NOMO-1 treated with dmso at 0.1 percent for 144 hours (cell line): Measurements from ENCODE around the gene GABRB1.

ENCODE experiments used
- DNase-seq: peaks from one replicate; lab custom pipeline; 2025; ENCODE audit not compliant: unreplicated experiment; lab: John Stamatoyannopoulos, UW

Gene GABRB1

DNA sequence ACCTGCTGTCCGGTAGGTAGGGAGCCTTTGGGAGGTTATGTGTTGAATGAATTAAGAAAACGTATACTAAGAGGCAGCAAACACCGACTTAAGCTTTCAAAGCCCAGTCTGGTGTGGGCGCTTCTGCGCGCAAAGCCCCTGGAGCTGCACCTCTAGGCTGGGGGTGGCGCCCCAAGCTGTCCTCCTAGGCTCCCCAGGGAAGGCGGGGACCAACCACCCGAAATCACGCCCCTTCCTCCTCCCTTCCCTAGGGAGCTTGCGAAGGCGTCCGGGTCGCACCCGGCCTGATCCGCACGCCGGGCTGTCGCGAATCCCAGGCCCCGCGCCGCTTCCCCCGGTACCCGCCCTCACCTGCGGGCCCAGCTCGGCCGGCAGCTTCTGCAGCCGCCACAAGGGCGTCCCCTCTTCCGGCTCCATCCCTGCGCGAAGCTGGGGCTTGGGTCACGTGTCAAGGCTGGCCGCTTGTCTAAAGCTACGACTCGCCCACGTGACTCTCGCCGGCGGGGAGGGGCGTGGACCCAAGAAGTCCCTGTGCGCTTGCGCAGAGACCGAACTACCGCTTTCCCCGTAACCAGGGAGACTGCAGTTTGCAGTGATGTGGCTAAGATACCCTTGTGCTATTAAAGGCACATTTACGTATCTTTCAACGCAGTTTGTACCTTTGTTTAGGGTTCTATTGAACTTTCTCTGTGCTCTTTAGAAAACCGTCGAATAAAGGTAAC is 432.0 kb downstream of the GABRB1 start, which contains the start of gene COMMD8:
TSS of gene COMMD8 (minus strand) at position 468 of the 722 bp plus-strand sequence. CDS start at position 417, 51 bp downstream.
- DNase-seq: peak; percentile 94

DNA sequence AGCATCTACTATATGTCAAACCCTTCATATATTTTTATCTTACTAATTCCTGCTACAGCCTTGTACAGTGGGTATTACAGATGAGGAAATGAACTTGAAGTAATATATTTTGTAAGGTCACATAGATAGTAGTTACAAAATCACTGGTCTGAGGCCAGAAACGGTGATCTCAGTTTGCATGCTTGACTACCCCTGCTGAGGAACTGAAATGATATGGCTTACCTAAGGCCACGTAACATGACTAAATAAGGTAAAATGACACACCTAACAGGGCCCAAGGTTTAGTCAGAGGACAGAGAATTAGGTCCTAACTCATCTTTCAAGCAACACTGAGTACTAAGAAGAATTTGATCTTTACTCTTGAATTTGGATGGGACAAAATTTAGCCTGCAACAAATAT is 433.6 kb downstream of the GABRB1 start:
- peak; percentile 46 for DNase-seq

DNA sequence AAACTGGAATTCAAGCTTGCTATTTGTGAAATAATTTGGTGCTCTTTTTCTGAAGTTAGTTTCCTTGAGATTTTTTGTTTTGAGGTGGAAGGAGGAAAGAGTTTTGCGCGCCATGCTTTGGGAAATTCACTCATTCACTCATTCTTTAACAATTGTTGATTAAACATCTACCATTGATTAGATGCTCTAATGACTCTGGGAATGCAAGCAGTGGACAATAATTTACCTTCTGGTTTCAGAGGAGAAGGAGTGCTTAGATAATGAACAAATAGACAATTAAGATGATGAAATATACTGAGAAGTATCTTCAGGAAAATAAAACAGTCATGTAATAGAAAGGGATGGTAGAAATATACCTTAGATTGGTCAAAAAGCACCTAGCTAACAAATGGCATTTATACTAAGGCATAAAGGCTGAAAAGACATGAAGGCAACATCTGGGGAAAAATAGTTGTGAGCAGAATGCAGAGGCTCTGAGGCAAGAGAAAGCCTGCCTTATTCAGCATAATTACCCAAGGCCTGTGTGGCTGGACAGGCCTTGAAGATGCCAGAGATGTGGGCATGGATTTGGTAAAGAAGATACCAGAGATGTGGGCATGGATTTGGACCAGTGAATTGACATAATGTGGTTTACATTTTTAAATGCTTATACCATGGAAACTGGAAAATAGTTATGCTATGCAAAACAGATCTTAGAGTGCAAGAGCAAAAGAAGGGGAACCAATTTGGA is 434.9 kb downstream of the GABRB1 start:
- DNase-seq: no peak

DNA sequence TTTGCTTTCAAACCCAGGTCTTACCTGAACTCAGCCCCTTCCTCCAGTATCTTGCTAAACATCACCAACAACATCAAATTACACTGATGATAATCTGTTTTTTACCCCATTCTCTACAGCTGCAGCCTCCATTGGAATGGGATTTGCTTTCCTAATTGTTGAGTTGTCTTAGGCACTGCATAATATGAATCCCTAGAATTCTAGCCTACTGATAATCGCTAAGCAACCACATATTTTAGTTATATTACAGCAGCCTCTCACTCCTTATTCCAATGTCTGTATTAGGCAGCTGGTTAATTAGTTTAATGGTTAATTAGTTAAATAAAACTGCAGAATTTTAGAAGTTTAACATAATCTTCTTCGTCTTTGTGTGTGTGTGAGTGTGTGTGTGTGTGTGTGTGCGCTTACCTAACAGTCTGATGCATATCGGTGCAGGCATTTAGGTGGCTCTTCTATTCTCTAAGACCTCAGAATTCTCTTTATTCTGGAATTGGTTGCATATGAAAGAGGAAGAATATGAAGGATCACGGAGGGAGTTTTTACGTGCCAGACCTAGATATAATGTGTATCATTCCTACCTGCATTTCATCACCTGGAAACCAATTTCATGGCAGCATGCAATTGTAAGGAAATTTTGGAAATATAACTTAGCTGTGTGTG is 437.5 kb downstream of the GABRB1 start:
- no peak for DNase-seq

- no peak for DNase-seq
These were observed 438.6 kb downstream of the GABRB1 start for GRCh38 chr4:47469951-47470350.

GRCh38 chr4:47471064-47471463 is 439.7 kb downstream of the GABRB1 start:
- no peak for DNase-seq

DNA sequence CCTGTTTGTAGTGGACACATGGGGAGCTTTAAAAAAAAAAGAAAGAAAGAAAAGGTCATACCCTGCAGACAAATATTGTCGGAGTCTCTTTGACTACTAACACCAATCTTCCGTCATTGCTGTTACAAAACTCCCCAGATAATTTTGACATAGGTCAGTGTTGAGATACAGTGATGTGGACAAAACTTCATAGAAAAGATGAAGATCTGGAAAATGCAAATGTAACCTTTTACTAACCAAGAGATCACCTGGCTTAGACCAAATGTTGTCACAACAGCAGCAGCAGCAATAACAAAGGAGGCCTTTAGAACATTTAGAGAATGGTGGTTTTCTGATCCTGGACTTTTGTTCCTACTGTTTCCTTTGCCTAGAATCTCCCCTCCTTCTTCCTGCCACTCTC is 440.2 kb downstream of the GABRB1 start:
- DNase-seq: no peak

- no peak for DNase-seq
These were observed 441.9 kb downstream of the GABRB1 start for GRCh38 chr4:47473141-47473750.

DNA sequence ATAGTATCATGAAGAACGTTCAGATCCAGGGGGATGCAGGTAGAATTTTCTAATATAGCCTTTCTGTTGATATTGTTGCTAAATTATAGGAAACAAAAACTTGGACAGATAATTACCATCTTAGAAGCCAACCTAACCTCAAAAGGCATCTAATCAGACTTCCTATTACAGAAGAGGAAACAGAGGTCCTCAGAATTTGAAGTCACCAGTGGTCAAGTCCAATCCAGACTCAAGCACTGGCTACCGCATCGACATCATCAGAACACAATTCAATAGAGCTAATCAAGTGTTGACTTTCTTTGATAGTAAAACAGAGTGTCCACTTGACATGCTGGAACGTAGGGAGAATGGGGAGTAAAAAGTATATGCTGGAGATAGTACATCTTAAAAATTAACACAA is 443.4 kb downstream of the GABRB1 start:
- no peak for DNase-seq

- no peak for DNase-seq
These were observed 444.0 kb downstream of the GABRB1 start for GRCh38 chr4:47475411-47475810.
